ENCODE measurements around the gene ASRGL1.

- TF ChIP-seq CTCF (IDR thresholded peaks at IDR 0.05), result no peak
- TF ChIP-seq POLR2A (IDR thresholded peaks at IDR 0.05), result no peak
These were observed 36.3 kb downstream of the ASRGL1 start for GRCh38 chr11:62373464-62374119.
